ENCODE results near the gene OR4C15. TPM values are rescaled to one million over a fixed set of nuclear protein-coding genes. Genes with fewer than 3 reads are reported as not detected.

The OR4C15 gene
- total RNA-seq = not detected in 2 replicates

GRCh38 chr11:55554169-55554568, at the start of gene OR4C15:
Gene OR4C15, plus strand, starts transcription at chr11:55554469. Its CDS starts 0 bp downstream, at chr11:55554469.

GRCh38 chr11:55571828-55572227, 17.6 kb downstream of the OR4C15 start, which contains the start of gene OR4C16:
Gene OR4C16, plus strand, starts transcription at chr11:55572128. Its CDS starts 0 bp downstream, at chr11:55572128.

Other genes with a start within 250 kb of the OR4C15 start
- not detected in 2 replicates for gene OR4A16, start 211.3 kb upstream of the OR4C15 start, total RNA-seq
- gene OR4A15, start 186.5 kb upstream of the OR4C15 start, total RNA-seq = not detected in 2 replicates
- gene OR4C16, start 17.7 kb downstream of the OR4C15 start, total RNA-seq = not detected in 2 replicates
- gene OR4C11, start 53.2 kb downstream of the OR4C15 start, total RNA-seq = not detected in 2 replicates
- gene OR4P4, start 80.6 kb downstream of the OR4C15 start, total RNA-seq = not detected in 2 replicates
- not detected in 2 replicates for gene OR4S2, start 93.9 kb downstream of the OR4C15 start, total RNA-seq
- gene OR4C6, start 107.7 kb downstream of the OR4C15 start, total RNA-seq = not detected in 2 replicates
- gene OR5D13, start 219.0 kb downstream of the OR4C15 start, total RNA-seq = not detected in 2 replicates
- gene OR5D14, start 241.1 kb downstream of the OR4C15 start, total RNA-seq = not detected in 2 replicates

Data from airway epithelial cell (primary cell).